H9 (cell line): ENCODE results near the gene ING1. TPM values are rescaled to one million over a fixed set of nuclear protein-coding genes. Genes with fewer than 3 reads are reported as not detected.
A peak's percentile ranks its signal among the peaks of the same experiment; 100 is the strongest.

ENCODE experiments used
- DNase-seq: peaks from one replicate; pipeline ENCODE4 v3.0.0-alpha.2; 2017
- H2AFZ ChIP-seq: one replicate; pipeline ENCODE4 v1.6.1; 2013; ENCODE audit warnings: mild to moderate bottlenecking, low read length, control low read depth, moderate library complexity
- H2AK5ac ChIP-seq: 2 replicates; pipeline ENCODE4 v1.6.1; 2013; ENCODE audit warnings: low read length, control low read depth, mixed read lengths; ENCODE audit not compliant: insufficient read length
- H2BK120ac ChIP-seq: one replicate; pipeline ENCODE4 v1.6.1; 2013; ENCODE audit warnings: low read depth, mild to moderate bottlenecking, low read length, control low read depth, inconsistent platforms; ENCODE audit not compliant: poor library complexity, severe bottlenecking
- H2BK12ac ChIP-seq: 2 replicates; pipeline ENCODE4 v1.6.1; 2013; ENCODE audit warnings: low read length, control low read depth, mixed read lengths, low read depth; ENCODE audit not compliant: insufficient read length
- H2BK15ac ChIP-seq: 2 replicates; pipeline ENCODE4 v1.6.1; 2013; ENCODE audit warnings: low read depth, low read length, control low read depth
- H2BK20ac ChIP-seq: one replicate; pipeline ENCODE4 v1.6.1; 2013; ENCODE audit warnings: low read depth, mild to moderate bottlenecking, low read length, control low read depth, inconsistent platforms; ENCODE audit not compliant: poor library complexity, severe bottlenecking
- H2BK5ac ChIP-seq: 2 replicates; pipeline ENCODE4 v1.6.1; 2013; ENCODE audit warnings: low read length, control low read depth, mixed read lengths; ENCODE audit not compliant: insufficient read length
- H3K14ac ChIP-seq: 2 replicates; pipeline ENCODE4 v1.6.1; 2013; ENCODE audit warnings: low read length, control low read depth; ENCODE audit not compliant: insufficient read depth
- H3K18ac ChIP-seq: 2 replicates; pipeline ENCODE4 v1.6.1; 2013; ENCODE audit warnings: low read depth, mild to moderate bottlenecking, mixed read lengths, low read length, control low read depth; ENCODE audit not compliant: insufficient read length
- H3K23ac ChIP-seq: 2 replicates; pipeline ENCODE4 v1.6.1; 2013; ENCODE audit warnings: low read length, control low read depth, mixed read lengths, low read depth; ENCODE audit not compliant: insufficient read length
- H3K23me2 ChIP-seq: 2 replicates; pipeline ENCODE4 v1.6.1; 2013; ENCODE audit warnings: low read depth, mild to moderate bottlenecking, mixed read lengths, low read length, control low read depth; ENCODE audit not compliant: insufficient read length, poor library complexity, severe bottlenecking
- H3K27ac ChIP-seq: 2 replicates; pipeline ENCODE4 v1.5.1; 2013; ENCODE audit warnings: low read length, control low read depth, mixed read lengths, low read depth; ENCODE audit not compliant: insufficient read length
- H3K27me3 ChIP-seq: 2 replicates; pipeline ENCODE4 v1.6.1; 2013; ENCODE audit warnings: low read length, control low read depth, inconsistent platforms; ENCODE audit not compliant: insufficient read depth
- H3K4ac ChIP-seq: 2 replicates; pipeline ENCODE4 v1.6.1; 2013; ENCODE audit warnings: low read depth, mild to moderate bottlenecking, control low read depth, inconsistent platforms, low read length, moderate library complexity
- H3K4me1 ChIP-seq: 2 replicates; pipeline ENCODE4 v1.6.1; 2013; ENCODE audit warnings: low read length, control low read depth, inconsistent platforms; ENCODE audit not compliant: insufficient read depth
- H3K4me2 ChIP-seq: 2 replicates; pipeline ENCODE4 v1.6.1; 2013; ENCODE audit warnings: low read length, control low read depth, mixed read lengths; ENCODE audit not compliant: insufficient read length, insufficient read depth
- H3K56ac ChIP-seq: 2 replicates; pipeline ENCODE4 v1.6.1; 2013; ENCODE audit warnings: low read depth, mild to moderate bottlenecking, mixed read lengths, low read length, control low read depth; ENCODE audit not compliant: insufficient read length
- H3K79me1 ChIP-seq: 2 replicates; pipeline ENCODE4 v1.6.1; 2013; ENCODE audit warnings: low read depth, mild to moderate bottlenecking, moderate library complexity, low read length, control low read depth, inconsistent platforms; ENCODE audit not compliant: insufficient read depth, poor library complexity, severe bottlenecking
- H3K79me2 ChIP-seq: 2 replicates; pipeline ENCODE4 v1.6.1; 2013; ENCODE audit warnings: low read length, control low read depth, inconsistent platforms; ENCODE audit not compliant: insufficient read depth
- H3K9ac ChIP-seq: 2 replicates; pipeline ENCODE4 v1.6.1; 2013; ENCODE audit warnings: low read length, control low read depth, mixed read lengths; ENCODE audit not compliant: insufficient read length; ENCODE audit errors: extremely low read depth
- H3K9me3 ChIP-seq: one replicate; pipeline ENCODE4 v1.6.1; 2013; ENCODE audit warnings: low read depth, low read length, inconsistent platforms; ENCODE audit not compliant: control insufficient read depth
- H3T11ph ChIP-seq: one replicate; pipeline ENCODE4 v1.6.1; 2013; ENCODE audit warnings: mild to moderate bottlenecking, low read length, control low read depth, inconsistent platforms
- H4K20me1 ChIP-seq: one replicate; pipeline ENCODE4 v1.6.1; 2013; ENCODE audit not compliant: control insufficient read depth, insufficient read length, insufficient read depth
- H4K5ac ChIP-seq: 2 replicates; pipeline ENCODE4 v1.6.1; 2013; ENCODE audit warnings: low read depth, mild to moderate bottlenecking, mixed read lengths, low read length, control low read depth; ENCODE audit not compliant: insufficient read length
- H4K8ac ChIP-seq: replicated peaks from 2 replicates; pipeline ENCODE4 v1.6.1; 2013; ENCODE audit warnings: low read length, control low read depth, mixed read lengths, low read depth; ENCODE audit not compliant: insufficient read length
- H4K91ac ChIP-seq: 2 replicates; pipeline ENCODE4 v1.6.1; 2013; ENCODE audit warnings: low read depth, mild to moderate bottlenecking, moderate library complexity, mixed read lengths, low read length, control low read depth; ENCODE audit not compliant: insufficient read length
- H3K27ac Mint-ChIP-seq, 3 experiments: 2 replicates in 2 of 3; 3 replicates in 1 of 3; pipeline ENCODE4 v1.8.0; 2020 to 2021; ENCODE audit warnings: mixed read lengths in 3 of 3, mild to moderate bottlenecking in 1 of 3, moderate library complexity in 1 of 3
- H3K27me3 Mint-ChIP-seq: 2 replicates; pipeline ENCODE4 v1.8.0; 2021; ENCODE audit warnings: low read depth, mild to moderate bottlenecking, moderate library complexity, mixed read lengths
- H3K36me3 Mint-ChIP-seq, 3 experiments: 2 replicates in 2 of 3; 3 replicates in 1 of 3; pipeline ENCODE4 v1.8.0; 2020 to 2021; ENCODE audit warnings: low read depth in 3 of 3, mixed read lengths in 3 of 3; ENCODE audit not compliant: insufficient read depth in 1 of 3
- H3K4me1 Mint-ChIP-seq, 2 experiments: 2 replicates each; pipeline ENCODE4 v1.8.0; 2020; ENCODE audit warnings: mixed read lengths in 2 of 2
- H3K4me3 Mint-ChIP-seq, 2 experiments: 2 replicates in 1 of 2; 3 replicates in 1 of 2; pipeline ENCODE4 v1.8.0; 2020 to 2021; ENCODE audit warnings: mild to moderate bottlenecking in 2 of 2, mixed read lengths in 2 of 2, moderate library complexity in 1 of 2
- H3K9me3 Mint-ChIP-seq, 2 experiments: 2 replicates in 1 of 2; 3 replicates in 1 of 2; pipeline ENCODE4 v1.8.0; 2020; ENCODE audit warnings: mild to moderate bottlenecking in 2 of 2, mixed read lengths in 2 of 2, moderate library complexity in 1 of 2
- CTCF ChIP-seq: fragments of 200-600 bp; sonication (generic); conservative IDR thresholded peaks from 3 replicates; pipeline ENCODE4 v1.8.0; 2021; ENCODE audit warnings: antibody characterized with exemption, mild to moderate bottlenecking
- WGBS: extraction: QIAGEN DNeasy Blood & Tissue Kit; methylation state at CpG from one replicate; pipeline ENCODE4 v1.1.7; 2013; ENCODE audit warnings: missing lambda C conversion rate, low lambda C conversion rate, mixed read lengths; ENCODE audit not compliant: insufficient read length; ENCODE audit errors: extremely low coverage; 5-methylcytosine and 5-hydroxymethylcytosine counted together
- total RNA-seq: library from RNA; stranded (reverse); gene quantifications from 2 replicates; pipeline ENCODE4 v1.2.1, GENCODE V29; 2021

The ING1 gene
- total RNA-seq, 1 experiment from 2014 or later, result 17.3 TPM

GRCh38 chr13:110705826-110706569, 7.5 kb upstream of the ING1 start, which contains the start of gene CARS2:
CARS2 (minus strand) TSS chr13:110706116; CDS start chr13:110706093, 23 bp downstream.
- Histone ChIP-seq H3K9me3 (no peaks in the 10 kb centered on the region), H3K79me2 (no peaks in the 10 kb centered on the region), H2BK5ac (no peak within 1 kb of the TSS), H3K9ac (peak within 1 kb of the TSS; percentile 33), H2BK15ac (no peak within 1 kb of the TSS), H2AK5ac (no peak within 1 kb of the TSS), H3K79me1 (no peaks in the 10 kb centered on the region), H3K23ac (no peak within 1 kb of the TSS), H4K20me1 (no peaks in the 10 kb centered on the region), H3K27ac (no peak within 1 kb of the TSS), H4K8ac (no peak within 1 kb of the TSS), H3K27me3 (no peaks in the 10 kb centered on the region), H4K91ac (no peak within 1 kb of the TSS), H3K4me1 (no peaks in the 10 kb centered on the region; the same call in 1 of the 2 replicates), H3K4ac (no peak within 1 kb of the TSS), H2BK12ac (no peak within 1 kb of the TSS), H3T11ph (no peak within 1 kb of the TSS), H2BK20ac (no peak within 1 kb of the TSS), H3K14ac (peak within 1 kb of the TSS; percentile 66), H2BK120ac (no peak within 1 kb of the TSS), H3K18ac (peak within 1 kb of the TSS; percentile 25), H3K56ac (no peak within 1 kb of the TSS), H2AFZ (no peak within 1 kb of the TSS), H4K5ac (no peak within 1 kb of the TSS), H3K4me2 (peak within 1 kb of the TSS; percentile 50), H3K23me2 (no peaks in the 10 kb centered on the region)
- H3K9me3 Mint-ChIP-seq, result no peaks in the 10 kb centered on the region; a peak in 1 of 5 replicates
- peak; percentile 99 for DNase-seq
- H3K4me1 Mint-ChIP-seq, result peaks cover 20 to 25% of the 10 kb centered on the region in 2 experiments
- H3K4me3 Mint-ChIP-seq, result peak within 1 kb of the TSS; percentile 87 to 95
- H3K36me3 Mint-ChIP-seq, result peaks cover 11 to 20% (median 19%) of the 10 kb centered on the region in 3 experiments
- no peaks in the 10 kb centered on the region; the same call in 1 of the 2 replicates for H3K27me3 Mint-ChIP-seq
- no CpG with 5 or more reads among the region's 80 CpGs for WGBS
- peak within 1 kb of the TSS; percentile 16 to 96 (median 87); a peak in 5 of 7 replicates for H3K27ac Mint-ChIP-seq
- no peak for TF ChIP-seq CTCF
